IMR-90 (cell line): ENCODE data around the gene ASTN2. TPM values are rescaled to one million over a fixed set of nuclear protein-coding genes. Genes with fewer than 3 reads are reported as not detected.

Experiments used
- ATAC-seq: fragments of 200-7000 bp; cut with Tn5 transposase; 2 replicates; pipeline ENCODE4 v1.9.1; 2020; ENCODE audit warnings: low read depth, mild to moderate bottlenecking, moderate library complexity
- BruUV-seq: library from RNA; stranded (reverse); fragments of 400-500 nt; replicated peaks from 2 replicates; lab custom pipeline; 2021; lab: Mats Ljungman, UMichigan
- CTCF ChIA-PET: fragments of 300-600 bp; formaldehyde crosslinking; extraction: SDS; loops from one replicate; lab custom pipeline; 2021; ENCODE audit warnings: antibody characterized with exemption; lab: Yijun Ruan, JAX
- POLR2A ChIA-PET: fragments of 300-600 bp; sonication (Branson Sonifier 250); formaldehyde crosslinking; loops from one replicate; lab custom pipeline; 2022; ENCODE audit warnings: antibody characterized with exemption; ENCODE audit not compliant: unreplicated experiment; lab: Charles Lee
- DNase-seq: peaks from one replicate; pipeline ENCODE4 v3.0.0; 2013
- H2AFZ ChIP-seq: replicated peaks from 2 replicates; pipeline ENCODE3; 2013; ENCODE audit warnings: low read length, mild to moderate bottlenecking; ENCODE audit not compliant: poor library complexity
- H2AK5ac ChIP-seq: 2 replicates; pipeline ENCODE4 v1.6.1; 2013; ENCODE audit warnings: low read depth, low read length, inconsistent platforms
- H2AK9ac ChIP-seq: replicated peaks from 2 replicates; pipeline ENCODE3; 2013; ENCODE audit warnings: mild to moderate bottlenecking, low read depth, low read length, moderate library complexity; ENCODE audit not compliant: poor library complexity
- H2BK120ac ChIP-seq: 2 replicates; pipeline ENCODE4 v1.6.1; 2013; ENCODE audit warnings: low read depth, low read length, inconsistent platforms
- H2BK15ac ChIP-seq: 3 replicates; pipeline ENCODE4 v1.6.1; 2013; ENCODE audit warnings: low read depth, low read length, inconsistent platforms
- H2BK20ac ChIP-seq: 2 replicates; pipeline ENCODE4 v1.6.1; 2013; ENCODE audit warnings: low read depth, mild to moderate bottlenecking, inconsistent platforms, low read length, moderate library complexity
- H2BK5ac ChIP-seq: 2 replicates; pipeline ENCODE4 v1.6.1; 2013; ENCODE audit warnings: mild to moderate bottlenecking, low read depth, low read length, inconsistent platforms; ENCODE audit not compliant: poor library complexity, severe bottlenecking
- H3K14ac ChIP-seq: replicated peaks from 2 replicates; pipeline ENCODE4 v1.6.1; 2013; ENCODE audit warnings: low read depth, low read length, inconsistent platforms
- H3K18ac ChIP-seq: 2 replicates; pipeline ENCODE4 v1.6.1; 2013; ENCODE audit warnings: low read depth, low read length, control low read depth
- H3K23ac ChIP-seq: 2 replicates; pipeline ENCODE4 v1.6.1; 2013; ENCODE audit warnings: low read depth, low read length, inconsistent platforms
- H3K27ac ChIP-seq: 2 replicates; pipeline ENCODE4 v1.5.1; 2013; ENCODE audit warnings: mild to moderate bottlenecking, control low read depth, low read length; ENCODE audit not compliant: insufficient read depth
- H3K27me3 ChIP-seq: 2 replicates; pipeline ENCODE4 v1.6.1; 2013; ENCODE audit warnings: low read length; ENCODE audit not compliant: control insufficient read depth, insufficient read depth
- H3K36me3 ChIP-seq: 2 replicates; pipeline ENCODE4 v1.6.1; 2013; ENCODE audit warnings: low read length, mixed read lengths; ENCODE audit not compliant: control insufficient read depth, insufficient read depth
- H3K4ac ChIP-seq: 2 replicates; pipeline ENCODE4 v1.6.1; 2013; ENCODE audit warnings: low read depth, low read length, inconsistent platforms
- H3K4me1 ChIP-seq: 2 replicates; pipeline ENCODE4 v1.6.1; 2013; ENCODE audit warnings: low read length, mixed read lengths; ENCODE audit not compliant: control insufficient read depth, insufficient read depth
- H3K4me2 ChIP-seq: 2 replicates; pipeline ENCODE4 v1.6.1; 2013; ENCODE audit warnings: low read depth, mild to moderate bottlenecking, control low read depth, low read length, moderate library complexity
- H3K4me3 ChIP-seq: 2 replicates; pipeline ENCODE4 v1.5.1; 2013; ENCODE audit warnings: low read depth, mild to moderate bottlenecking, control low read depth, low read length, moderate library complexity; ENCODE audit not compliant: insufficient read depth
- H3K56ac ChIP-seq: 2 replicates; pipeline ENCODE4 v1.6.1; 2013; ENCODE audit warnings: low read length, inconsistent platforms; ENCODE audit not compliant: insufficient read depth; ENCODE audit errors: extremely low read depth
- H3K79me1 ChIP-seq, 2 experiments: 2 replicates each; pipeline ENCODE4 v1.6.1; 2013; ENCODE audit warnings: low read length in 2 of 2, inconsistent platforms in 1 of 2, low read depth in 1 of 2
- H3K9ac ChIP-seq: 2 replicates; pipeline ENCODE4 v1.6.1; 2013; ENCODE audit warnings: low read depth, low read length, control low read depth
- H3K9me1 ChIP-seq: 2 replicates; pipeline ENCODE4 v1.6.1; 2013; ENCODE audit warnings: low read length, inconsistent platforms; ENCODE audit not compliant: insufficient read depth
- H3K9me3 ChIP-seq: 2 replicates; pipeline ENCODE4 v1.6.1; 2013; ENCODE audit warnings: low read length; ENCODE audit not compliant: control insufficient read depth, insufficient read depth
- H4K20me1 ChIP-seq: 2 replicates; pipeline ENCODE4 v1.6.1; 2013; ENCODE audit warnings: low read length, inconsistent platforms; ENCODE audit not compliant: insufficient read depth
- H4K5ac ChIP-seq: 2 replicates; pipeline ENCODE4 v1.6.1; 2013; ENCODE audit warnings: mild to moderate bottlenecking, low read depth, low read length, control low read depth
- H4K8ac ChIP-seq, 2 experiments: 2 replicates each; pipeline ENCODE4 v1.6.1; 2013; ENCODE audit warnings: low read depth in 2 of 2, low read length in 2 of 2, control low read depth in 1 of 2, inconsistent platforms in 1 of 2
- H4K91ac ChIP-seq: 2 replicates; pipeline ENCODE4 v1.6.1; 2013; ENCODE audit warnings: low read depth, low read length, inconsistent platforms; ENCODE audit not compliant: insufficient read depth
- CEBPB ChIP-seq: IDR thresholded peaks from 2 replicates; pipeline ENCODE4 v1.6.1; 2012; ENCODE audit warnings: low read depth, low read length, improper control_type of control experiment
- CHD1 ChIP-seq: IDR thresholded peaks from 2 replicates; pipeline ENCODE4 v1.6.1; 2012; ENCODE audit warnings: low read depth, low read length, improper control_type of control experiment
- FOS ChIP-seq: fragments of 150-350 bp; IDR thresholded peaks from 2 replicates; pipeline ENCODE4 v1.6.1; 2016; ENCODE audit warnings: low read depth, low read length
- MAZ ChIP-seq: IDR thresholded peaks from 2 replicates; pipeline ENCODE4 v1.6.1; 2012; ENCODE audit warnings: low read depth, mild to moderate bottlenecking, low read length, improper control_type of control experiment, moderate library complexity, borderline replicate concordance
- POLR2A ChIP-seq: IDR thresholded peaks from 2 replicates; pipeline ENCODE4 v1.6.1; 2012; ENCODE audit warnings: mild to moderate bottlenecking, low read depth, low read length
- RCOR1 ChIP-seq: IDR thresholded peaks from 2 replicates; pipeline ENCODE4 v1.6.1; 2012; ENCODE audit warnings: mild to moderate bottlenecking, low read length, improper control_type of control experiment; ENCODE audit not compliant: insufficient replicate concordance
- RFX5 ChIP-seq: IDR thresholded peaks from 2 replicates; pipeline ENCODE4 v1.8.0; 2012; ENCODE audit warnings: low read depth, mild to moderate bottlenecking, low read length, moderate library complexity
- WGBS, 2 experiments: methylation state at CpG; one replicate each; pipeline versions ENCODE4 v1.1.5 to v1.1.7; 2013; ENCODE audit warnings: missing lambda C conversion rate in 2 of 2; ENCODE audit not compliant: insufficient read length in 1 of 2; ENCODE audit errors: extremely low coverage in 2 of 2; 5-methylcytosine and 5-hydroxymethylcytosine counted together
- dilution Hi-C: fragments of 300-500 bp; cut with HindIII; formaldehyde crosslinking; loops from one replicate; pipeline ENCODE4 v1.14.3; 2018; ENCODE audit warnings: low sequenced_read_pairs; ENCODE audit not compliant: unreplicated experiment
- in situ Hi-C: fragments of 300-500 bp; cut with MboI; formaldehyde crosslinking; loops from 3 replicates; pipeline ENCODE4 v1.14.3; 2019; ENCODE audit warnings: low sequenced_read_pairs, inconsistent platforms, mixed read lengths
- intact Hi-C: fragments of 100-400 bp; cut with micrococcal nuclease; formaldehyde crosslinking; loops from 2 replicates; pipeline ENCODE4 v1.10.0; 2022
- polyA plus RNA-seq, 3 experiments: library from polyadenylated mRNA; depleted of rRNA; stranded (reverse); fragments of >200 nt; gene quantifications; 2 replicates each; pipeline ENCODE4 v1.2.3, GENCODE V29; 2012; ENCODE audit warnings: low replicate concordance in 1 of 3
- total RNA-seq: library from RNA; depleted of rRNA; stranded (reverse); fragments of >200 nt; gene quantifications from 2 replicates; pipeline ENCODE4 v1.2.3, GENCODE V29; 2012

Gene ASTN2
- total and polyA plus RNA-seq, 2 of the 4 experiments (the other 2 are of a cell fraction): 3.8 to 6.8 TPM

- intact Hi-C loops: no loop called here
Measured at GRCh38 chr9:117098331-117098730, 316.5 kb downstream of the ASTN2 start.

More at GRCh38 chr9:117098331-117098730, 316.5 kb downstream of the ASTN2 start:
- no peak for DNase-seq
- in situ Hi-C loops (no loop called here), dilution Hi-C loops (no loop called here)
- Histone ChIP-seq H3K9me1 (no peaks in the 10 kb centered on the region), H4K91ac (no peak overlapping the region), H3K9ac (no peak overlapping the region), H3K27me3 (no peaks in the 10 kb centered on the region), H3K56ac (no peak overlapping the region), H3K36me3 (no peaks in the 10 kb centered on the region), H2BK20ac (no peak overlapping the region), H4K5ac (no peak overlapping the region), H3K4me1 (no peaks in the 10 kb centered on the region), H2BK15ac (no peak overlapping the region), H2AK9ac (no peak overlapping the region), H2BK5ac (no peak overlapping the region), H3K27ac (no peak overlapping the region), H2AFZ (no peak overlapping the region), H3K4me2 (no peak overlapping the region), H2AK5ac (no peak overlapping the region), H2BK120ac (no peak overlapping the region), H3K4me3 (no peak overlapping the region), H3K9me3 (no peaks in the 10 kb centered on the region), H3K14ac (no peak overlapping the region), H3K79me1 (no peaks in the 10 kb centered on the region), H4K20me1 (no peaks in the 10 kb centered on the region), H4K8ac (no peak overlapping the region), H3K18ac (no peak overlapping the region), H3K23ac (no peak overlapping the region), H3K4ac (no peak overlapping the region)
- TF ChIP-seq RFX5 (no peak), FOS (no peak), MAZ (no peak), CEBPB (no peak), RCOR1 (no peak), POLR2A (no peak), CHD1 (no peak)
- no CpG with 5 or more reads among the region's 3 CpGs for WGBS, 2 experiments
- ChIA-PET POLR2A (no interaction called here), CTCF (interaction anchor here (0.5 kb wide), 1 partner anchor 251 kb away, joined by 3 read pairs; no protein-coding TSS in a partner anchor)
- no peak for ATAC-seq
- no TSS peak for BruUV-seq
